HG02798 (cell line): ENCODE results near the gene FARS2.
"Not testable (repeated sequence)": the region's sequence is repeated elsewhere in the genome, so short reads cannot be mapped to it uniquely, and the experiment has no call there.

Source experiments
- ATAC-seq: cut with Tn5 transposase; IDR thresholded peaks from one replicate; pipeline ENCODE4 v1.9.1; 2021; ENCODE audit warnings: mild to moderate bottlenecking; ENCODE audit not compliant: unreplicated experiment, poor library complexity

Gene FARS2

DNA sequence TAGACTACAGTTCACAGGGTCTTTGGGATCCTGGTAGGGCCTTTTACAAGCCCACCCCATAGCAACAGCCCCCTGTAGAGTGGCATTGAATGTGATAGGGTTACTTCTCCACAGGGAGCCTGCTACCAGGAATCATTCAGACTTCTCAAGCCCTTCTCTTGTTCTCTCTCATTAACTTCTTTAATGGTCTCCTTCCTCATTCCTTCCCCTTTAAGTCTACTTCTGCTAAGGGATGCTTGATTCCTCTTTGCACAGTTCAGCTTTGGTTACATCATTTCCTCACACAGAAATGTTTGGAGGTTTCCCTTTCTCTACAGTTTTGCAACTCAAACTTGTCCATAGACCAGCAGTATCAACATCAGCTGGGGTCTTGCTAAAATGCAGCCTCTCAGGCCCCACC lies 437.8 kb downstream of the FARS2 start:
- not testable (repeated sequence) for ATAC-seq

DNA sequence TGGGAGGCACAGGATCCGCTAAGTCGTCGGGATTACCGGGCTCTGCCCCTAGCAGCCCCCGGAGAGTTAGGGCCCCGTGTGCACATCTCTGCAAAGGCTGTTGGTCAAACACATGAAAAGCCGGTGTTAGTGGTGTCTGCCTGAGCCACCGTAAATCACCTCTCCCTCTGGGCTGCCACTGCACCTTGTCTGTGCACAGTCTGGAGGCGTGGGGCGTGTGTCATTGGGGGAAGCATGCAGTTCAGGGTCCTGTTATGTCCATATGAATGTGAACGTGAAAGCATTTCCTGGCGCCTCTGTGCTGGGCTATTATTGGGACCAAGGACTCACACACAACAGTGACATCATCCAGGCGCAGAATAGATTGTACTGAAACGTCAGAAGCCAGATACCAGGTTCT lies 439.9 kb downstream of the FARS2 start:
- no peak for ATAC-seq

DNA sequence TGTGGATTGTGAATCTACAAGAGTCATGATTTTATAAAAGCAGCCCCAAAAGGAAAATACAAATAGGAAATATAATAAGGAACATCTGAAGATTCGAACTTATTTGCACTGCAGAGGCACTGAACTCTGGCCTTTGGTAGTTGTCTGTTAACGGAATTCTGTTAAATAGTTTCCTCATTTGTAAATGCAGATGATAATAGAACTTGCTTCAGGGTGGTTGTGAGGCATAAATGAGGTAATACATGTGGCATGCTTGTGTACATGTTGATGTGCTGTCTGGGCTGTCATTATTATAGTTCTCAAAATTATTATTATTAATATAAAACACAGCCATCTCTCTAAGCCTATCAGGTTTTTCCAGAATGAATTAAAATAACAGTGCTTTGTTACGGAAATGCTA lies 443.4 kb downstream of the FARS2 start:
- no peak for ATAC-seq

DNA sequence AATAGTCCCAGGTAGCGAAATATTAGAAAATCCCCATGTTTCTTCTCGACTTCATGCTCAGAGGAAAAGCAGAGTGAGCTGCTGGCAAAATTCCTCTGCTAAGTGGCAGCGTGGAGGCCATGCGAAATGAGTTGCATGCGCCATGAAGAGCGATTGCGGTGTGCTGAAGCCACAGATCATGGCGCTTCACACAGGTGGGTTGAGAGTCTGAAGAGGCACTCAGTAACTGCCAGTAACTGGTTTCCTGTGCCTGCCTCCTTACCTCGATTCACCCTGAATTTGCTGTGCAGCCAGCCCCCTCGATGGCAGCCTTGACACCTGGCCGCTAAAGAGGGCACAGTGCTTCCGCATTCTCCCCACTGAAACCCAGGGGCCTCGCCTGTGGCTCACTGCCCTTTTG lies 443.9 kb downstream of the FARS2 start:
- no peak for ATAC-seq

DNA sequence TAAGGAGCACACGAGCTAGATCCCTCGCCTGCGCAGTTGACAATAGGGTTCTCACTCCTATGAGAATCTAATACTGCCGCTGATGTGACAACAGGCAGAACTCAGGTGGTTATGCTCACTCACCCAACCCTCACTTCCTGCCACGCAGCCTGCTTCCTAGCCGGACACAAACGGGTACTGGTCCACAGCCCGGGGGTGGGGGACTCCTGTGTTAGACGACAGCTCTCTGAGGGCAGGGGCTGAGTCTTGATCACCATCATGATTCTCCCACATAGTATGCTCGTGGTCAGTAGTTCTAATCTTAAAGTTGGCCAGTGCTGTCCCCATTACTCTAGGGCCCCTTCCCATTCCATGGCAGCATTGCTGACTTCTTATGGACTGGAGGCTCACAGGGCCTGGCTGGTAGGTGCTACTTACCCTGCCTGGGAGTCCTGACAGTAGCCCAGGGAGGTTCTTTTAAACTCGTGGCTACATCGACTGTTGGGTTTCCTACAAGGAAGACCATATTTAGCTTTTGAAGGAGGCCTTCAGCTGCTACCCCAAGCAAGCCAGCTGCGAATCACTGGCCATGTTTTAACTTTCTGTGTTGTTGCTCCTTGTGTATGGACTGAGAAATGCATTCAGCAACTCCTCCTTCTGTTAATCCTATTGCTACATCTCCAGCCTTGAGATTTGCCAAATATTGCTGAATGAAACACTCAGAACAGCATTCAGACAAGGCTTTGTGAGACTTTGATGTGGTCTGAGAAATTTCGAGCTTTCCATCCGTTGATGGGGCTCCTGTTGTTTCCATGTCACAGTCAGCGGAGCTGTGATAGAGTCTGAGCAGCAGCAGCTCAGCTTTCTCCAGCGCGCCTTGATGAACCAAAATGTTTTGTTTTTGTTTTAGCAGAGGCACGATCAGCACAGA lies 445.1 kb downstream of the FARS2 start:
- ATAC-seq = no peak

DNA sequence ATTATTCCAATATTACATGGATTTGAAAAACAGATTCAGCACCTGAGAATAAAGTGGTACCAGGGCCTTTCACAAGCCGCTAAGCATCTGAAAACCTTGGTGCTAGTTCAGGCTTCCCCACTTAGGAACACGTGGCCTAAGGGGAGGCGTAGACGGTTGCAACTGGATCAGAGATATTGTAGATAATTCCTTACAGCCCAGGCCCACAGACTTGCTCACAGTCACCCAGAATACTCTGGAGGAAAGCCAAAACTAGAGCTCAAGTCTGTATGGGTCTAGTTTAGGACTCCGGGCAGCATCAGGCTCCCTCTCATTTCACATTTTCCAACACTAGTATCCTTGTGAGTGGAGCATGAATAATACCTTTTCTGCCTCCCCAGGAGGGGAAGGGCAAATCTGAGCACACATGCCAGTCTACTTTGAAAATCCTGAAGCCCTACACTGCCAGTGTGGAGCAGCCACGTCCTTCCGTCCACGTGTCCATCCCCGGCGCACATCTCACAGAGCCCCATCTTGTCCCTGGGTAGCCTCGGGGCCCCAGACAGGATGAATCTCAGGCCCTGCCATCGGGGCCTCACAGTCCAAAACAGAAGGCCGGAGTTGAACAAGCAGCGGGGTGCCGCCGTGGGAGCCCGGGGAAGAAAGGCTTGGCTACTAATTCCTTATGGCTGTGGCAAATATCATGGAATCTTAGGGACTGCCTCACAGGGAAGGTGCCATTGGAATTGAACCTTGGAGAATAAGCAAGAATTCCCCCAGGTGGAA lies 446.1 kb downstream of the FARS2 start:
- ATAC-seq = no peak

DNA sequence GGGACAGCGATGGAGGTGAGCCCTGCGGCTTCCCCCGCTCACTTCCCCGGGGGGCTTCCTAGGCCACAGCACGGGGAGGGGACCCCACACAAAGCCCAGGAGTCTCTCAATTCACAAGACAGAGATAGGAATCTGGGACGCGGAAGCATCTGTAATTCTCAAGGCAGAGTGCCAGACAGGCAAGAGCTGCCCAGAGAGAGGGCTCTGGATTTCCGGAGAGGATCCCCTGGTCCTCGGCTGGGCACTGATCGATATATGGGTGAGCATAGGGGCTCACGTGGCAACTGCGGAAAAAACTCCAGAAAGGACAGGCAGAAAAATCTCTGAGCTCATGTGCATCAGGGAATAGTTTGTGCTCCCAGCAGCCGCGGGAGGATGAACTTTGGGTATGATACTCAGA lies 449.2 kb downstream of the FARS2 start:
- no peak for ATAC-seq

DNA sequence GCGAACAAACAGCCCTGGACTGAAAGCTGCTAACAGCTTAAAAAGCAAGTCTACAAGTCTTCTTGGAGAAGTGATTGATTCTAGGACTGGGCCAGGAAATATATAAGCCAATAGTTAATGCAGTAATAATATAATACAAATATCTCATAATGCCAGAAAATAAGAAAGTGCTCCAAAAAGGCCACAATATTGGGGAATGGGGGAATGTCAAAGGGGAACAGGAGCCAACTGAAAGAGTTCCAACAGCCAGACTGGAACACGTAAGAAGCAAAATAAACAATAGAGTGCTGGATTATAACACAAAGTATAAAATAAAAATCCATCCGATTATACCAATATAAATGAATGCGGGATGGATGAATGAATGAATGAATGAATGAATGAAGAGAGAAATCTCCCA lies 449.6 kb downstream of the FARS2 start:
- no peak for ATAC-seq

DNA sequence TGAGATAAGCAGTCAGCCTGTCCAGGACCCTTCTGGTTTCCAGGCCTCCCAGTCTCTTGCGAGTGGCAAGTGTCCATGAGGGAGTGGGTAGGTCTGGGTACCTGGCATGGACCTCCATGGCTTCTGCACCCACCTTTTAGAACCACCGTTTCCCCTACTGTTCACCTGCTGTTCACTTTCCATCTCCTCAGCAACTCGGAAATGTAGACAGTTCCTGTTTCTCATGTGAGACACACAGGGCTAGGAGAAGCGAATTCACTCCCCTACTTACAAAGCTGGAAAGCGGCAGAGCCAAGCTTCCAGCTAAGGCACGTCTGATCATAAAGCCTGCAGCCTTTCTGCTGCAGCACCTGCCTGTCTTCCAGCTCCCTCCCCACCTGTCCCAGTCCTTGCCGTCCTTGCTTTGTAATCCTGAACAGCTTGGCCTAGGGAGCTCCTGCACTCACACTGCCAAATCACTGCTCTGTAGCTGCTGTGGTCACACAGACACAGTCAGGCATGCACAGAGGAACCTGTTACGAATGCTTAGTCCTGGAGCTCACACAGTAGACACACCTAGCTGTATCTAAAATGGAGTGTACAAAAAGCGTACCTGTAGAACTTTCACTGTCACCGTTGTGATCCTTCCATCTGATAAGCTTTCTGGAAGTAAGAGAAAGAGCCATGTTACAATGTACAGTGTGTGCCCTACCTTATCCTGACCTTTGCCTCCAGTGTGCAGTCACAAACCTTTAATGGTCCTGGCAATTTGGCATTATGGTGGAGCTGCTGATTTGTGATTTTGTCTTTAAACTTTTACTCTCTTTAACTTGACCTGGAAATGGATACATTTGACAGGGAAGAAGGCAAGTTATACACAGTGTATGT lies 451.3 kb downstream of the FARS2 start:
- no peak for ATAC-seq

DNA sequence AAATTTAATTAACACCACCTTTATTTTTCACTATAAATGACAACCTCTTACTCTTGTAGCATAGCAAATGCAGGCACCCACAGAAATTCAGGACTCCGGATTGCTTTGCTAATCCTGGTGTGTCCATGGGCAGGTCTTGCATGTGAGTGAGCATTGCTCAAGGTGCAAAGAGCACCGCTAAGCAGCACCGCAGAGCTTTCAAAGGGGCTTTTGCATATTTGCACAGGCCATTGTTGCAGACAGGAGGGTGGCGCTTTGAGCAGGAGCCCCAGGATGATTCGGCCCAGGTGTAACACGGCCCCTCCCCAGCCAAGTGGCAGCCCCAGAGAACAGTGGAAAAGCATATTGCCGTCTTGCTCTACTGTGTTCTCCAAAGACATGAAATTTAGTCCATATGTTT lies 452.2 kb downstream of the FARS2 start:
- ATAC-seq = no peak

DNA sequence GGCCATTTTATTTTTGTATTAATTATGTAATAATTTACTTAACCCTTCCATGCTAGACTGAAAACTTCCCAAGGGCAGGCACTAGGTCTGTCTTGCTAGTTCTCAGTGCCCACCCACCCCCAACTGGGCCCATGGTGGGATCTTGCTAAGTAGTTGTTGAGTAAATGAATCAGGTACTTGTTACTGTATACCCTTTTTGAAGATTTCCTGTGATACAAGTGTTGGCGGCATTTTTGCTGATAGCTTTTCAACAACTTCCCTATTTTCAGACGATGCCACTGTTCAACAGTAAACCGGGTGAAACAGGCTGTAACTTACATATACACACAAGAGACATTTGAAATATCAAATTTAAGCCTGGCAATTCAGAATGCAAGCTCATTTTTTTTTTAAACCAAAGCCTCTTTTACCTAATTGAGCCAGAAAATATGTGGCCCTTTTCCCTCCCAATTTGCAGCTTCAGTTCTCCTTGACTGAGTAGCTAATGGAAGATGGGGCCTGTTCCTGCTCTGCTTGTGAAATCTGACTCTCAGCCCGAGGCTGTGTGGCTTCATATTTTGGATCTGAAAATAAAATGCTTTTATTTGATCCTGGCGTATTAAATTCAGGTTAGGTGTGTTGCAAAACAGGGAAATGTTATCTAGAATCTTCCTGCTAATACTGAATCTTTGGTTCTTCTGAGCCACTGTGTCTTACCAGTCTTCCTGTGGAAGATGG lies 457.1 kb downstream of the FARS2 start:
- ATAC-seq = no peak

DNA sequence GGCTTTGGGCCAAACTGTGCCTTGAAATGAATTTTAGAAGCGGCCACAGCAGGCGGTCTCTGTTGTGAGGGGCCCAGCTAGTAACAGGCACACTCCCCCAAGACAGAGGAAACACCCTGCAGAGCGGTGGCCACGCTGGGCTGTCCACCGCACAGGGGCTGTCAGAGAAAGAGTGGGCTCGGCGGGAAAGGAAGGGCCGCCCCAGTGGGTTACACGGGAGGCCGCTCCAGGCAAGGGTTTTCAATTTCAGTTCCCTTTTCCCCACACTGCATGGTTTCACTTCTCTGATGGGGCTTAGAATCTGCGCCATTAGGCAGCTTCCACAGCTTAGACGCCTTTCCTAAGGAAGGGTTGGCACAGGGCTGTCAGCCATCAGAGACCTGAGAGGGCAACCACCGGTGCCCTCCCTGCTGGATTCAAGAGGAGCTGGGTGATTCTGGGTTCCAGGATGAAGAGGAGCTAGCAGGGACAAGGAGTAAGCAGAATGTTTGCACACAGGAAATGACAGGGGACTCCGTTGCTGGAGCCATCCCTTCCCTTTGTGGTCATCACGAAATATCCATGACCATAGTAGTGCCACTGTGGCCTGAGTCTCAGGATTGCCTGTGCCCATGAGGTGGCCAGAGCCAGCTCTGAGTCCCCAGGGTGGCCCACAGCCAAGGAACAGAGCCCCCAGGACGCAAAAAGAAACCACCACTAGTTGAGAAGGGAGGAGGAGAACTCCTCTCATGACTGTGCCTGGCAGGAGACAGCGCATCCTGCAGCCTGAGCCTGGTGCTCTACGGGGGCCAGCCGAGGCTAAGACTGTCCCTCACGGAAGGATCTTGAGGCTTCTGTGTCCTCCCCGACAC lies 462.8 kb downstream of the FARS2 start:
- peak; percentile 96 for ATAC-seq

DNA sequence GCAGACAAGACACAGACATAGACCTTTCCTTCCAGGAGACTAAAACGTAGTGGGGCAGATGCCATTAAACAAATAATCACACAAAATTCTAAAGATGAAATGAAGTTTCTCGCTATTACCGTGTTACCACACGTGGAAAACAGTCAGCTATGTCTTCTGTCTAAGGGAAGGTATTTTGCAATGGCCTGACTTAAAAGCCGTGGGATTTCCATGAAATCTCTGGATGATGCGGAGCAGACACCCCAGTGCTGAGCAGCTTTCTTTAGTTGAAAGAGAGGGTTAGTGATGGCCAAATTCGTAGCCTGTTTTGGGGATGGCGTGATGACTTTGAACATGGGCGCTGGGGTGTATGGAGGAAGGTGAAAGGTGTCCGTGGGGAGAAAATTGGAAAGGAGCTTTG lies 463.6 kb downstream of the FARS2 start:
- no peak for ATAC-seq

DNA sequence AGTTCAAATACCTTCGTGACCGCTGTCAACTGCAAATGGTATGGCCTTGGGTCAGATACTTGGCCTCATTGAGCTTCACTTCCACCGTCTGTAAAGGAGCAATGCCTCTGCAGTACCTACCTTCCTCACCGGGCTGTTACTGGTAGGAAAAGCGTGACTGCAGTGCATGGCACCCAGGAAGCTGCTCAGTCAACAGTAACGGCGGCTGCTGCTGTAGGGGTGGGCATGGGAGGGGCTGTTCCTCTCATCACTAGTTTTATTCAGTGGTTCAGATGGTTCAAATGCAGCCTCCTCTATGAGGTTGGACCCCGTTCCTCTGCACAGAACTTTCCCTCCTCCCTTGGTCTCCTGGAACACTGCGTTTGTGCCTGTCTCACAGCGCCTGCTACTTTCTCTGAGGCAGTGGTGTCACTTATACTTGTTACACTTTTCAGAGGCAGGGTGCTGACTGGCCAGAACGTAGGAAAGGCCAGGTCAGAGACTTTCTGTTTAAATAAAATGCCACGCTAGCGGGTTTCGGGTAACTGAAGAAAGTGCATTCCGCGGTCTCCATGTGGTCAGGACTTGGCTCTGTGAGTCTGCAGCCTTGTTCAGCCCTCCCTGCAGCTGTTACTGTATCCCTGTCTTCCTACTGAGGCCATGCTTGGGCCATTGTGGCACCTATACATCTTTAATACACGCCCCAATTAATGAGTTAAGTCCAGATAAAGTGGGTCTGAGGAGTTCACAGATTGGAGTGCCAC lies 465.8 kb downstream of the FARS2 start:
- ATAC-seq = no peak

DNA sequence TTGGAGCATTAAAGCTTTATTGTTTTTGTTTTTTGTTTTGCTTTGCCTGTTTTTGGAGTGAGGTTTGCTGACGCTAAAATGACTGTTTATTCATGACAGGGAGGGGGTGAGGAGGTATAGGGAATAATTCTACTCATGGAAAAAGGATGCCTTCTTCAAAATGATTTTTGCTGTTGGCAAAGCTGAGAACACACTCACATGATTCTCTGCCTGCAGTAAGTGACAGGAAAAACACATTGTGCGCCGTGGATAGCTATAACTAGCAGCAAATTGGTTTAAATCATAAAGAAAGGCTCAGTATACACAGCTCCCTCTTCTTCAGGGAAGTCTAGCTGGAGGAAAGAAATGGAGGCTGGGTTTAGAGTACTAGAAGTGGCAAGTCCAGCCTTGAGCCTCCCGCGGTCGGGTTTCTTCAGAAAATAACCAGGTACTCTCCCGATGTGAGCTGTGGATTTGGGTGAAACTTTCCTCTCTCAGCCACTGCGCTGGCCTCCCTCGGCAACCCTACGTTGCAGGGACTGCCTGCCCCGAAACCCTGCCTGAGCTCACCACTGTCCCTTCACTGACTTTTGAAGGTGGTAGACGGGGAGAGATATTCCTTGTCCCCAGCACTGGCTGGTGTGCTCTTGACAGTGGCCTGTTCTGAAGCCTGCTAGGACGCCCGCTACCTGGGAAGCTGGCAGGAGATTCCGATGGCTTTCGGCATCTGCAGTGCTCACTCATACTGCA lies 467.2 kb downstream of the FARS2 start:
- no peak for ATAC-seq

DNA sequence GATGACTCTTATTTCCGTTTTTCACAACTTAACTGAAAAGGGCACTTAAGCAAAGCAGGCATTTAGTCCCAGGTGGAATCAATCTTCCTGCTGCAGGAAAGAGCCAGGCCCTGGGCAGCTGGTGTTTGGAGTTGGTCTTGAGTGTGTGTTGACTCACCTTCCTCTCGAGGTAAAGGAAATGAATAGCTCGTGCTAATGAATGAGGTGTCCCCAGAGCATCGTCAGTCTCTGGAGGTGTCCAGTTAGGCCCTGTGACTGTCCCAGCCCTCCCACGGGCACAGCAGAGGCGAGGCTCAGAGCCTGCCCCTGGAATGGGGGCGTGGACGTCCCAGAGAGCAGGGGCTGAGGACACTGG lies 467.7 kb downstream of the FARS2 start:
- ATAC-seq = no peak

DNA sequence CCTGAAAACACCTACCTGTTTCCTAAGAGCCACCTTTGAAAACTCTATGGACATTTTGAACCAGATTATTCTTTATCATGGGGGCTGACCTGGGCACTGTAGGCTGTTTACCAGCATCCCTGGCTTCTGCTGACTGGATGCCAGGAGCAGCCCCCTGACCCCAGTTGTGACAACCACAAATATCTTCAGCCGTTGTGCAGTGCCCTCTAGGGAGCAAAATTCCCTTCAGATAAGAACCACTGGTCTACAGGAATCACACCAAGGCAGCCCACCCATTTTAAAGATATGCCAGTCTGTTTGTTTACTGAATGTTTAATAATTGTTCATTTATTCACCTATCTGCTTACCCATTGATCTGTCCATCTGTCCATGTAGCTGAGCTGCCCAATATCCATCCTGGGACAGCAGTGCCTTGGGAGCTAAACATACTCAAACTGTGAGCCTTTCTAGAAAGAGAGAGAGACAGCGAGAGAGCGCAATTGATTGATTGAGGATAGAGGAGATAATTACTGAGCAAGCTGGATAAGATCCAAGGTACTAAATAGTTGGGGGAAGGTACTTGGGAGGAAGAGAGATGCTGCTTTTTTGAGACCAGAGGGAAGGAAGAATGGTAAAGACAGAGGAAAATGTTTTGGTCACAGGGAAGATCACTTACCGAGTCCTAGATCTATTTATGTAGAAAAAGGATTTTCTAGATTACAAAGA lies 468.7 kb downstream of the FARS2 start:
- no peak for ATAC-seq
